K562 (cell line): ENCODE results near the gene ZRANB1. TPM values are rescaled to one million over a fixed set of nuclear protein-coding genes. Genes with fewer than 3 reads are reported as not detected.

ENCODE experiments used
- ATAC-seq: fragments of 200-7000 bp; cut with Tn5 transposase; 3 replicates; pipeline ENCODE4 v1.9.1; 2020; ENCODE audit warnings: moderate library complexity
- BruUV-seq: library from RNA; stranded (reverse); fragments of 400-500 nt; replicated peaks from 2 replicates; lab custom pipeline; 2021; lab: Mats Ljungman, UMichigan
- CTCF ChIA-PET: fragments of 300-600 bp; formaldehyde crosslinking; extraction: SDS; loops from one replicate; lab custom pipeline; 2021; ENCODE audit warnings: low intra/inter-chr PET ratio; lab: Yijun Ruan, JAX
- POLR2A ChIA-PET: fragments of 300-600, 350-650 bp; sonication (Branson Sonifier 250); formaldehyde crosslinking; extraction: SDS; loops from one replicate; lab custom pipeline; 2021; ENCODE audit warnings: antibody characterized with exemption, inconsistent platforms; lab: Yijun Ruan, JAX
- DNase-seq, 4 experiments: peaks; one replicate each; pipeline versions ENCODE4 v3.0.0 to v3.0.0-alpha.2; 2011 to 2018; ENCODE audit warnings: low spot score in 3 of 4, mixed read lengths in 3 of 4; ENCODE audit errors: extremely low read depth in 1 of 4
- FAIRE-seq: peaks from 2 replicates; lab custom pipeline; 2011; peaks lifted over from hg19 to GRCh38; lab: Jason Lieb, UNC
- H2AFZ ChIP-seq: 2 replicates; pipeline ENCODE4 v1.6.0; 2011; ENCODE audit warnings: low read depth, low read length, control low read depth, inconsistent platforms
- H3K27ac ChIP-seq: fragments of 200-600 bp; 3 replicates; pipeline ENCODE4 v1.8.0; 2011; ENCODE audit warnings: low read depth, mild to moderate bottlenecking, control low read depth, inconsistent platforms, low read length, moderate library complexity, mixed read lengths; ENCODE audit errors: extremely low read depth
- H3K27me3 ChIP-seq, 2 experiments: fragments of 300-600 bp in 1 of 2; 2 replicates in 1 of 2; 3 replicates in 1 of 2; pipeline versions ENCODE4 v1.6.0 to v1.8.0; 2011; ENCODE audit warnings: inconsistent platforms in 2 of 2, low read length in 2 of 2, mild to moderate bottlenecking in 1 of 2, mixed read lengths in 1 of 2, moderate library complexity in 1 of 2; ENCODE audit not compliant: control insufficient read depth in 2 of 2, insufficient read depth in 2 of 2
- H3K36me3 ChIP-seq: fragments of 300-600 bp; 3 replicates; pipeline ENCODE4 v1.8.0; 2011; ENCODE audit warnings: mild to moderate bottlenecking, low read length, inconsistent platforms; ENCODE audit not compliant: control insufficient read depth, insufficient read depth
- H3K4me1 ChIP-seq, 2 experiments: fragments of 200-600 bp in 1 of 2; replicated peaks in 1 of 2; 2 replicates in 1 of 2; 3 replicates in 1 of 2; pipeline versions ENCODE4 v1.5.1 to v1.8.0; 2011; ENCODE audit warnings: inconsistent platforms in 2 of 2, low read length in 2 of 2, mild to moderate bottlenecking in 1 of 2, mixed read lengths in 1 of 2, moderate library complexity in 1 of 2; ENCODE audit not compliant: control insufficient read depth in 2 of 2, insufficient read depth in 2 of 2
- H3K4me2 ChIP-seq: 2 replicates; pipeline ENCODE4 v1.6.1; 2011; ENCODE audit warnings: low read length, control low read depth, inconsistent platforms, mixed read lengths; ENCODE audit not compliant: insufficient read depth
- H3K4me3 ChIP-seq: fragments of 200-600 bp; sonication (generic), shearing (Covaris generic); 2 replicates; pipeline ENCODE4 v1.5.1; 2016; ENCODE audit warnings: control low read depth, inconsistent platforms
- H3K79me2 ChIP-seq: fragments of 200-600 bp; 3 replicates; pipeline ENCODE4 v1.8.0; 2011; ENCODE audit warnings: low read length, inconsistent platforms; ENCODE audit not compliant: control insufficient read depth, insufficient read depth
- H3K9ac ChIP-seq, 2 experiments: 2 replicates each; pipeline versions ENCODE4 v1.6.0 to v1.6.1; 2011; ENCODE audit warnings: low read depth in 2 of 2, low read length in 2 of 2, control low read depth in 1 of 2, inconsistent platforms in 1 of 2, mild to moderate bottlenecking in 1 of 2, mixed read lengths in 1 of 2; ENCODE audit not compliant: insufficient read depth in 1 of 2
- H3K9me1 ChIP-seq: one replicate; pipeline ENCODE4 v1.6.0; 2011; ENCODE audit warnings: inconsistent platforms, mild to moderate bottlenecking, low read length, moderate library complexity; ENCODE audit not compliant: control insufficient read depth, insufficient read depth
- H3K9me3 ChIP-seq: replicated peaks from 2 replicates; pipeline ENCODE4 v1.5.1; 2011; ENCODE audit warnings: low read depth, low read length, inconsistent platforms; ENCODE audit not compliant: control insufficient read depth, insufficient read depth
- H4K20me1 ChIP-seq: replicated peaks from 2 replicates; pipeline ENCODE4 v1.6.1; 2011; ENCODE audit warnings: low read length, inconsistent platforms, mixed read lengths; ENCODE audit not compliant: control insufficient read depth, insufficient read depth
- ATF2 ChIP-seq: sonication (generic); formaldehyde crosslinking; IDR thresholded peaks from 2 replicates; pipeline ENCODE4 v1.8.1; 2022; ENCODE audit warnings: missing genetic modification reagents
- BDP1 ChIP-seq: IDR thresholded peaks from 3 replicates; pipeline ENCODE4 v1.6.1; 2011; ENCODE audit not compliant: insufficient read length, insufficient read depth
- BRD9 ChIP-seq: fragments of 450-650 bp; IDR thresholded peaks from 2 replicates; pipeline ENCODE4 v1.6.1; 2018; ENCODE audit warnings: low read depth; ENCODE audit not compliant: partially characterized antibody
- CHCHD3 ChIP-seq: fragments of 250-450 bp; sonication (Bioruptor Pico); IDR thresholded peaks from 2 replicates; pipeline ENCODE4 v2.1.2; 2022; ENCODE audit warnings: mild to moderate bottlenecking
- DMBX1 ChIP-seq: fragments of 250-450 bp; sonication (Bioruptor Pico); IDR thresholded peaks from 2 replicates; pipeline ENCODE4 v1.8.0; 2022; ENCODE audit warnings: inconsistent platforms, mild to moderate bottlenecking, moderate library complexity, borderline replicate concordance
- ELF1 ChIP-seq: fragments of 200-800 bp; sonication (Bioruptor generic); IDR thresholded peaks from 2 replicates; pipeline ENCODE4 v1.6.1; 2016; ENCODE audit warnings: missing genetic modification characterization, missing compliant biosample characterization
- HNRNPUL1 ChIP-seq: fragments of 200-400 bp; formaldehyde crosslinking; IDR thresholded peaks from 2 replicates; pipeline ENCODE4 v1.6.1; 2017; ENCODE audit warnings: low read length
- HSF4 ChIP-seq: fragments of 250-450 bp; sonication (Bioruptor Pico); IDR thresholded peaks from 2 replicates; pipeline ENCODE4 v2.1.2; 2022; ENCODE audit warnings: mild to moderate bottlenecking, moderate library complexity, borderline replicate concordance
- KDM5B ChIP-seq: fragments of 200-600 bp; sonication (generic); IDR thresholded peaks from 2 replicates; pipeline ENCODE4 v1.6.1; 2012; ENCODE audit warnings: low read depth, mild to moderate bottlenecking, moderate library complexity, low read length, control low read depth, inconsistent platforms; ENCODE audit not compliant: insufficient replicate concordance
- KLF1 ChIP-seq: fragments of 450-650 bp; IDR thresholded peaks from 2 replicates; pipeline ENCODE4 v1.6.1; 2016; ENCODE audit warnings: missing genetic modification characterization, missing compliant biosample characterization
- KLF13 ChIP-seq: fragments of 450-650 bp; IDR thresholded peaks from 2 replicates; pipeline ENCODE4 v1.6.1; 2016; ENCODE audit warnings: missing genetic modification characterization, low read depth, mild to moderate bottlenecking, missing compliant biosample characterization, moderate library complexity, borderline replicate concordance
- MLX ChIP-seq, 2 experiments: fragments of 450-650 bp in 1 of 2; sonication (generic) in 1 of 2; formaldehyde crosslinking; conservative IDR thresholded peaks; 2 replicates each; pipeline versions ENCODE4 v1.4.0 to v1.8.1; 2020 to 2022; ENCODE audit warnings: mild to moderate bottlenecking in 1 of 2, missing genetic modification reagents in 1 of 2
- RAD51 ChIP-seq: fragments of 450-650 bp; IDR thresholded peaks from 2 replicates; pipeline ENCODE4 v1.7.1; 2016; ENCODE audit warnings: low read depth, mild to moderate bottlenecking, borderline replicate concordance
- RBM15 ChIP-seq: fragments of 200-400 bp; formaldehyde crosslinking; IDR thresholded peaks from 2 replicates; pipeline ENCODE4 v1.6.1; 2018; ENCODE audit warnings: mild to moderate bottlenecking, low read length, moderate library complexity; ENCODE audit not compliant: insufficient read depth
- RCOR1 ChIP-seq, 2 experiments: IDR thresholded peaks; 2 replicates each; pipeline ENCODE4 v1.6.1; 2012; ENCODE audit warnings: low read depth in 2 of 2, low read length in 2 of 2, borderline replicate concordance in 1 of 2, improper control_type of control experiment in 1 of 2
- SMAD2 ChIP-seq: fragments of 150-350 bp; IDR thresholded peaks from 2 replicates; pipeline ENCODE4 v1.6.1; 2014; ENCODE audit warnings: low read depth, mild to moderate bottlenecking, low read length
- SMARCA5 ChIP-seq: fragments of 450-650 bp; IDR thresholded peaks from 2 replicates; pipeline ENCODE4 v1.6.1; 2016
- SRSF1 ChIP-seq: fragments of 200-400 bp; formaldehyde crosslinking; IDR thresholded peaks from 2 replicates; pipeline ENCODE4 v1.6.1; 2017; ENCODE audit warnings: mild to moderate bottlenecking, low read depth, low read length, moderate library complexity
- ZNF780A ChIP-seq: fragments of 250-450 bp; sonication (Bioruptor Pico); IDR thresholded peaks from 2 replicates; pipeline ENCODE4 v1.5.0; 2021; ENCODE audit warnings: mild to moderate bottlenecking
- ZNF785 ChIP-seq: fragments of 250-450 bp; sonication (Bioruptor Pico); IDR thresholded peaks from 2 replicates; pipeline ENCODE4 v1.4.0; 2020; ENCODE audit warnings: mild to moderate bottlenecking
- WGBS: fragments of 100-300 bp; shearing (Covaris generic); methylation state at CpG from one replicate; pipeline ENCODE4 v1.1.6; 2016; ENCODE audit warnings: low coverage, mixed read lengths; ENCODE audit not compliant: insufficient coverage; ENCODE audit errors: missing lambda C conversion rate; 5-methylcytosine and 5-hydroxymethylcytosine counted together
- in situ Hi-C: fragments of 300-500 bp; cut with MboI; formaldehyde crosslinking; loops from 4 replicates; pipeline ENCODE4 v1.15.0; 2018; ENCODE audit warnings: inconsistent platforms, mixed read lengths
- intact Hi-C: fragments of 100-400 bp; cut with micrococcal nuclease; formaldehyde crosslinking; loops from 2 replicates; pipeline ENCODE4 v1.14.2; 2022
- polyA plus RNA-seq, 8 experiments: library from polyadenylated mRNA; depleted of rRNA in 4 of 8; stranded (reverse) in 5 of 8; unstranded in 3 of 8; fragments of >200 nt; fragmentation: Nextera tagmentation in 2 of 8; fragmentation: Illumina TruSeq in 1 of 8; extraction: Ambion mirVana in 2 of 8; extraction: Trizol in 1 of 8; gene quantifications; 2 replicates each; pipeline versions ENCODE4 v1.2.1 to v1.2.3, GENCODE V29; 2011 to 2014; ENCODE audit warnings: inconsistent platforms in 1 of 8, missing spikeins in 1 of 8
- total RNA-seq, 7 experiments: library from RNA; depleted of rRNA in 6 of 7; stranded (reverse); fragments of >200 nt in 6 of 7; fragmentation: Illumina TruSeq in 2 of 7; extraction: Trizol in 2 of 7; gene quantifications; 2 replicates each; pipeline versions ENCODE4 v1.2.1 to v1.2.3, GENCODE V29; 2011 to 2021; ENCODE audit warnings: low replicate concordance in 1 of 7

Gene ZRANB1
- total and polyA plus RNA-seq, 9 of the 15 experiments (the other 6 are each of a cell fraction or from before 2014, with no cell fraction given), result 0.07 to 1.1 (median 0.64) TPM

- TF ChIP-seq RAD51, result no peak
- no peak for TF ChIP-seq BRD9
- TF ChIP-seq SMAD2, result no peak
- no peak for TF ChIP-seq ZNF785 (CRISPR knock-in tag)
- no peak for TF ChIP-seq SRSF1
- TF ChIP-seq CHCHD3 (CRISPR knock-in tag), result no peak
- TF ChIP-seq HSF4 (CRISPR knock-in tag), result no peak
These were observed 91.4 kb downstream of the ZRANB1 start (continued) for GRCh38 chr10:125033146-125033924.

- H3K4me2 ChIP-seq, result no peak overlapping the region
- no peak for TF ChIP-seq RBM15
- no peak for TF ChIP-seq KDM5B
- no peak for TF ChIP-seq ELF1 (tag)
- no peak for TF ChIP-seq KLF1 (tag)
- TF ChIP-seq HNRNPUL1, result no peak
- no peak for TF ChIP-seq BDP1
- no peak for TF ChIP-seq KLF13
- no peak for TF ChIP-seq SMARCA5
- TF ChIP-seq RAD51, result no peak
- TF ChIP-seq DMBX1 (CRISPR knock-in tag), result no peak
- TF ChIP-seq MLX (CRISPR knock-in tag; conservative IDR thresholded peaks at IDR 0.05), result no peak
- no peak for TF ChIP-seq ZNF780A (CRISPR knock-in tag)
- no peak for TF ChIP-seq RCOR1 (IDR thresholded peaks at IDR 0.05; ENCODE audit: borderline replicate concordance in 1 of 2, low read depth in 2 of 2, low read length in 2 of 2)
- no peak for TF ChIP-seq ATF2
- TF ChIP-seq, all 486 proteins: peak for 0
- Histone ChIP-seq H2AFZ (no peak overlapping the region), H3K9me1 (no peaks in the 10 kb centered on the region), H3K36me3 (no peaks in the 10 kb centered on the region), H4K20me1 (no peaks in the 10 kb centered on the region), H3K4me3 (no peak overlapping the region), H3K4me1 (no peaks in the 10 kb centered on the region), H3K27ac (no peak overlapping the region), H3K9me3 (no peaks in the 10 kb centered on the region), H3K27me3 (no peaks in the 10 kb centered on the region), H3K9ac (no peak overlapping the region), H3K79me2 (no peaks in the 10 kb centered on the region)
- in situ Hi-C loops (loop anchor here (25.0 kb wide), 1 partner anchor 772 kb away; no protein-coding TSS in a partner anchor), intact Hi-C loops (no loop called here)
- DNase-seq, result no peak
- ATAC-seq, result no peak
- no TSS peak for BruUV-seq
- no CpG with 5 or more reads among the region's 3 CpGs for WGBS
- no peak for FAIRE-seq
- CTCF ChIA-PET, result no interaction called here
- POLR2A ChIA-PET, result no interaction called here
These were observed 92.8 kb downstream of the ZRANB1 start for GRCh38 chr10:125034675-125035074.
